GM19025 (cell line): Measurements from ENCODE around the gene B3GNT4.
A peak's percentile ranks its signal among the peaks of the same experiment; 100 is the strongest.
"Not testable (repeated sequence)": the region's sequence is repeated elsewhere in the genome, so short reads cannot be mapped to it uniquely, and the experiment has no call there.

Experiments
- ATAC-seq: cut with Tn5 transposase; IDR thresholded peaks from one replicate; pipeline ENCODE4 v1.9.1; 2021; ENCODE audit warnings: mild to moderate bottlenecking, low read depth, moderate library complexity; ENCODE audit not compliant: unreplicated experiment

Gene B3GNT4

GRCh38 chr12:122203301-122204166 lies at the start of gene B3GNT4:
B3GNT4 (plus strand) TSS chr12:122203709; CDS start chr12:122204619, 910 bp downstream.
- ATAC-seq: peak; percentile 37

GRCh38 chr12:122155705-122156104 lies 47.8 kb upstream of the B3GNT4 start:
- no peak for ATAC-seq

GRCh38 chr12:122158700-122159285 lies 44.7 kb upstream of the B3GNT4 start:
- no peak for ATAC-seq

- ATAC-seq: no peak
These were observed 43.6 kb upstream of the B3GNT4 start for GRCh38 chr12:122159882-122160281.

- no peak for ATAC-seq
These were observed 42.7 kb upstream of the B3GNT4 start for GRCh38 chr12:122160761-122161160.

GRCh38 chr12:122161682-122162081 lies 41.8 kb upstream of the B3GNT4 start:
- no peak for ATAC-seq

GRCh38 chr12:122162976-122163375 lies 40.5 kb upstream of the B3GNT4 start:
- ATAC-seq: no peak

GRCh38 chr12:122166422-122167349 lies 36.8 kb upstream of the B3GNT4 start:
- no peak for ATAC-seq

GRCh38 chr12:122167356-122167925 lies 36.1 kb upstream of the B3GNT4 start:
- ATAC-seq: no peak

- ATAC-seq: no peak
These were observed 35.0 kb upstream of the B3GNT4 start for GRCh38 chr12:122168492-122168891.

- no peak for ATAC-seq
These were observed 32.1 kb upstream of the B3GNT4 start for GRCh38 chr12:122171399-122171798.

- no peak for ATAC-seq
These were observed 31.1 kb upstream of the B3GNT4 start for GRCh38 chr12:122172262-122172939.

GRCh38 chr12:122174155-122174845 lies 29.2 kb upstream of the B3GNT4 start, which contains the start of gene IL31:
IL31 (minus strand) TSS chr12:122174221; CDS start chr12:122174172, 49 bp downstream.
- no peak for ATAC-seq

GRCh38 chr12:122176473-122176872 lies 27.0 kb upstream of the B3GNT4 start:
- ATAC-seq: not testable (repeated sequence)

GRCh38 chr12:122182887-122183587 lies 20.5 kb upstream of the B3GNT4 start, which contains the start of gene LRRC43:
LRRC43 (plus strand) TSS chr12:122183123; CDS start chr12:122183145, 22 bp downstream.
- no peak for ATAC-seq

GRCh38 chr12:122183588-122183940 lies 19.9 kb upstream of the B3GNT4 start:
- no peak for ATAC-seq

- ATAC-seq: no peak
These were observed 19.0 kb upstream of the B3GNT4 start for GRCh38 chr12:122184517-122184916.

- no peak for ATAC-seq
These were observed 18.4 kb upstream of the B3GNT4 start for GRCh38 chr12:122185079-122185478.
